SK-N-SH (cell line): ENCODE results near the gene LRRC25.

Experiments used
- EP300 ChIP-seq, 2 experiments: IDR thresholded peaks; 2 replicates each; pipeline versions ENCODE4 v1.4.0 to v1.6.1; 2012; ENCODE audit warnings: borderline replicate concordance in 1 of 2, low read depth in 1 of 2, low read length in 1 of 2
- EZH2phosphoT487 ChIP-seq: fragments of 200-600 bp; sonication (generic); IDR thresholded peaks from 2 replicates; pipeline ENCODE4 v1.6.1; 2017; ENCODE audit warnings: low read depth, mixed run types, mild to moderate bottlenecking, antibody characterized with exemption, moderate library complexity, borderline replicate concordance
- FOXM1 ChIP-seq: IDR thresholded peaks from 2 replicates; pipeline ENCODE4 v1.4.0; 2012; ENCODE audit warnings: low read depth, mild to moderate bottlenecking
- MXI1 ChIP-seq: IDR thresholded peaks from 2 replicates; pipeline ENCODE4 v1.6.1; 2012; ENCODE audit warnings: mild to moderate bottlenecking, low read depth, low read length, improper control_type of control experiment
- POLR2AphosphoS5 ChIP-seq: IDR thresholded peaks from 2 replicates; pipeline ENCODE4 v1.6.1; 2012; ENCODE audit warnings: low read depth, low read length
- RAD21 ChIP-seq: IDR thresholded peaks from 2 replicates; pipeline ENCODE4 v1.6.1; 2012; ENCODE audit warnings: mild to moderate bottlenecking, low read length
- RXRA ChIP-seq: IDR thresholded peaks from 2 replicates; pipeline ENCODE4 v1.4.0; 2012; ENCODE audit warnings: low read depth, mild to moderate bottlenecking, borderline replicate concordance
- TCF12 ChIP-seq: IDR thresholded peaks from 2 replicates; pipeline ENCODE4 v1.4.0; 2012
- TF ChIP-seq, protein P1 (sequence below): fragments of 200-600 bp; sonication (generic); IDR thresholded peaks from 2 replicates; pipeline ENCODE4 v1.6.1; 2017; ENCODE audit warnings: antibody characterized with exemption, mild to moderate bottlenecking, moderate library complexity
- TF ChIP-seq, protein P2 (sequence below): IDR thresholded peaks from 2 replicates; pipeline ENCODE4 v1.4.0; 2012; ENCODE audit warnings: low read depth
- TF ChIP-seq, protein P3 (sequence below): IDR thresholded peaks from 2 replicates; pipeline ENCODE4 v1.6.1; 2012; ENCODE audit warnings: mild to moderate bottlenecking, low read depth, low read length, moderate library complexity
- TF ChIP-seq, protein P4 (sequence below): IDR thresholded peaks from 2 replicates; pipeline ENCODE4 v1.4.0; 2012; ENCODE audit warnings: low read depth, borderline replicate concordance

DNA sequence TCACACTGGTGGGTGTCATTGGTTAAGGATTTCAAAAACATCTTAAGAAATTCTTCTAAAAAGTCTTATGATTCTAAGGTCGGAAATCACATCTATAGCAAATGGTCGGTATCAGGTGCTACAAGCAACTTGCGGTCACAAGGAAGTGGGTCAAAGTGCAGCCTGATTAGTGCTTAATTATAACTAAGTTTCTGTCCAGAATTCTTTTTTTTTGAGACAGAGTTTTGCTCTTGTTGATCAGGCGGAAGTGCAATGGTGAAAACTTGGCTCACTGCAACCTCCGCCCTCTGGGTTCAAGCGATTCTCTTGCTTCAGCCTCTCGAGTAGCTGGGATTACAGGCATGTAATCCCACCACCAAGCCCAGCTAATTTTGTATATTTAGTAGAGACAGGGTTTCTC, 12.6 kb downstream of the LRRC25 start:
- TF ChIP-seq MXI1: no peak
- TF ChIP-seq RXRA: no peak
- TF ChIP-seq, protein P1, sequence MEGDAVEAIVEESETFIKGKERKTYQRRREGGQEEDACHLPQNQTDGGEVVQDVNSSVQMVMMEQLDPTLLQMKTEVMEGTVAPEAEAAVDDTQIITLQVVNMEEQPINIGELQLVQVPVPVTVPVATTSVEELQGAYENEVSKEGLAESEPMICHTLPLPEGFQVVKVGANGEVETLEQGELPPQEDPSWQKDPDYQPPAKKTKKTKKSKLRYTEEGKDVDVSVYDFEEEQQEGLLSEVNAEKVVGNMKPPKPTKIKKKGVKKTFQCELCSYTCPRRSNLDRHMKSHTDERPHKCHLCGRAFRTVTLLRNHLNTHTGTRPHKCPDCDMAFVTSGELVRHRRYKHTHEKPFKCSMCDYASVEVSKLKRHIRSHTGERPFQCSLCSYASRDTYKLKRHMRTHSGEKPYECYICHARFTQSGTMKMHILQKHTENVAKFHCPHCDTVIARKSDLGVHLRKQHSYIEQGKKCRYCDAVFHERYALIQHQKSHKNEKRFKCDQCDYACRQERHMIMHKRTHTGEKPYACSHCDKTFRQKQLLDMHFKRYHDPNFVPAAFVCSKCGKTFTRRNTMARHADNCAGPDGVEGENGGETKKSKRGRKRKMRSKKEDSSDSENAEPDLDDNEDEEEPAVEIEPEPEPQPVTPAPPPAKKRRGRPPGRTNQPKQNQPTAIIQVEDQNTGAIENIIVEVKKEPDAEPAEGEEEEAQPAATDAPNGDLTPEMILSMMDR: no peak
- TF ChIP-seq FOXM1: no peak
- no peak for TF ChIP-seq EP300 (IDR thresholded peaks at IDR 0.05; ENCODE audit: borderline replicate concordance in 1 of 2, low read depth in 1 of 2, low read length in 1 of 2)
- TF ChIP-seq POLR2AphosphoS5: no peak
- TF ChIP-seq TCF12: no peak
- TF ChIP-seq, protein P2, sequence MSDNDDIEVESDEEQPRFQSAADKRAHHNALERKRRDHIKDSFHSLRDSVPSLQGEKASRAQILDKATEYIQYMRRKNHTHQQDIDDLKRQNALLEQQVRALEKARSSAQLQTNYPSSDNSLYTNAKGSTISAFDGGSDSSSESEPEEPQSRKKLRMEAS: no peak
- TF ChIP-seq, protein P3, sequence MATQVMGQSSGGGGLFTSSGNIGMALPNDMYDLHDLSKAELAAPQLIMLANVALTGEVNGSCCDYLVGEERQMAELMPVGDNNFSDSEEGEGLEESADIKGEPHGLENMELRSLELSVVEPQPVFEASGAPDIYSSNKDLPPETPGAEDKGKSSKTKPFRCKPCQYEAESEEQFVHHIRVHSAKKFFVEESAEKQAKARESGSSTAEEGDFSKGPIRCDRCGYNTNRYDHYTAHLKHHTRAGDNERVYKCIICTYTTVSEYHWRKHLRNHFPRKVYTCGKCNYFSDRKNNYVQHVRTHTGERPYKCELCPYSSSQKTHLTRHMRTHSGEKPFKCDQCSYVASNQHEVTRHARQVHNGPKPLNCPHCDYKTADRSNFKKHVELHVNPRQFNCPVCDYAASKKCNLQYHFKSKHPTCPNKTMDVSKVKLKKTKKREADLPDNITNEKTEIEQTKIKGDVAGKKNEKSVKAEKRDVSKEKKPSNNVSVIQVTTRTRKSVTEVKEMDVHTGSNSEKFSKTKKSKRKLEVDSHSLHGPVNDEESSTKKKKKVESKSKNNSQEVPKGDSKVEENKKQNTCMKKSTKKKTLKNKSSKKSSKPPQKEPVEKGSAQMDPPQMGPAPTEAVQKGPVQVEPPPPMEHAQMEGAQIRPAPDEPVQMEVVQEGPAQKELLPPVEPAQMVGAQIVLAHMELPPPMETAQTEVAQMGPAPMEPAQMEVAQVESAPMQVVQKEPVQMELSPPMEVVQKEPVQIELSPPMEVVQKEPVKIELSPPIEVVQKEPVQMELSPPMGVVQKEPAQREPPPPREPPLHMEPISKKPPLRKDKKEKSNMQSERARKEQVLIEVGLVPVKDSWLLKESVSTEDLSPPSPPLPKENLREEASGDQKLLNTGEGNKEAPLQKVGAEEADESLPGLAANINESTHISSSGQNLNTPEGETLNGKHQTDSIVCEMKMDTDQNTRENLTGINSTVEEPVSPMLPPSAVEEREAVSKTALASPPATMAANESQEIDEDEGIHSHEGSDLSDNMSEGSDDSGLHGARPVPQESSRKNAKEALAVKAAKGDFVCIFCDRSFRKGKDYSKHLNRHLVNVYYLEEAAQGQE: no peak
- TF ChIP-seq, protein P4, sequence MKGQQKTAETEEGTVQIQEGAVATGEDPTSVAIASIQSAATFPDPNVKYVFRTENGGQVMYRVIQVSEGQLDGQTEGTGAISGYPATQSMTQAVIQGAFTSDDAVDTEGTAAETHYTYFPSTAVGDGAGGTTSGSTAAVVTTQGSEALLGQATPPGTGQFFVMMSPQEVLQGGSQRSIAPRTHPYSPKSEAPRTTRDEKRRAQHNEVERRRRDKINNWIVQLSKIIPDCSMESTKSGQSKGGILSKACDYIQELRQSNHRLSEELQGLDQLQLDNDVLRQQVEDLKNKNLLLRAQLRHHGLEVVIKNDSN: no peak
- no peak for TF ChIP-seq RAD21
- TF ChIP-seq EZH2phosphoT487: no peak
